CD4-positive, alpha-beta T cell treated with Interleukin-1 beta for 1 hour (primary cell): Measurements from ENCODE around the gene CDK14.

ENCODE experiments used
- DNase-seq, 2 donors: peaks; one replicate each; pipeline ENCODE4 v3.0.0-alpha.2; 2020 to 2022

The CDK14 gene

DNA sequence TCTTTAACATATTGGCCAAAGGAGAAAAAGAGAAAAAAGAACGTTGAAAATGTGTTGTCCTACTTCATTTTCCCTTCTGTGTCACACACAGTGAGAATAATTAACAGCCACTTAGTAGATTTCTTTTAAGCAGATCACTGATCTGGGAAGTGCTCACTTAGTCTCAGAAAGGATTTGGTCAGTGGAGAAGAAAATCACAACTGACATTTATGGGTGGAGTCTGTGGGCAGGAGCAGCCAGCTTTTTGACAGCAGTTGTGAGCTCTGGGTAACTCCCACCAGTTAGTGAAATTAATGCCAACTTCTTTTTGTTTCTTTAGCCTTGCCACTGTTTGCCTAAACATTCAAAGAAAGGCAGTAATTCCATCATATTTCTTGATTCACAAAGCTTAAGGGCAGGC, 49.7 kb downstream of the CDK14 start:
- DNase-seq, result no peak

DNA sequence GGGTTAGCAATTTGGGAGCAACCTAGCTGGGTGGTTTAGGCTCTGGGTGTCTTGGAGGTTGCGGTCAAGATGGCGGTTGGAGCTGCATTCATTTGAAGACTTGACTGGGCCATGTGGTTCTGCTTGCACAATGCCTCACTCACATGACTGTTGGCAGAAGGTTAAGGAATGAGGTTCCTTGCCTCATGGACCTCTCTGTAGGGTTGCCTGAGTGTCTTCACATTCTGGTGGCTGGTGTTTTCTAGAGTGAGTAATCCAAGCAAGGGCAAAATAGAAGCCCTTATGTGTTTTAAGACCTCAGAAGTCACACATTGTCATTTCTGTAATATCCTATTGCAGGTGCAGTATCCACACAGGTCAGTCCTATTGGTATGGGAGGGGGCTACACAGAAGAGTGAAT, 52.0 kb downstream of the CDK14 start:
- DNase-seq, result no peak

DNA sequence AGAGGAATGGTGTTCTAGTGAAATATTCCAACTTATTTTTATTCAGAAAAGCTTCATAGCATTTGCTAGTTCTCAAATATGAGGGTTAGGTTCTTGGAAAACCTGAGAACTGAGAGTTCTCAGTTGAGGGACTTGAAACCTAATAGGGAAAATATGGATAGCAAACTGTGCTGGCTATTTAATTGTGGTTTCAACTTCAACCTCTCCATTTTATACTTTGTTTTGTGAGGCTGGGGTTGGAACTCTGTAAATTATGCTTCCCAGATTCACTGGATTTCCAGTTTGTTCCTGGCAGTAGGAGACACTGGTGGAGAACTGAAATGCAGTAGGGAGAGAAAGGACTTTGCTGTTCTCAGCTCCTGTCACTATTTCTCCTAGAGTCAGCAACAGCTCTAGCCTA, 52.7 kb downstream of the CDK14 start:
- DNase-seq, result no peak

DNA sequence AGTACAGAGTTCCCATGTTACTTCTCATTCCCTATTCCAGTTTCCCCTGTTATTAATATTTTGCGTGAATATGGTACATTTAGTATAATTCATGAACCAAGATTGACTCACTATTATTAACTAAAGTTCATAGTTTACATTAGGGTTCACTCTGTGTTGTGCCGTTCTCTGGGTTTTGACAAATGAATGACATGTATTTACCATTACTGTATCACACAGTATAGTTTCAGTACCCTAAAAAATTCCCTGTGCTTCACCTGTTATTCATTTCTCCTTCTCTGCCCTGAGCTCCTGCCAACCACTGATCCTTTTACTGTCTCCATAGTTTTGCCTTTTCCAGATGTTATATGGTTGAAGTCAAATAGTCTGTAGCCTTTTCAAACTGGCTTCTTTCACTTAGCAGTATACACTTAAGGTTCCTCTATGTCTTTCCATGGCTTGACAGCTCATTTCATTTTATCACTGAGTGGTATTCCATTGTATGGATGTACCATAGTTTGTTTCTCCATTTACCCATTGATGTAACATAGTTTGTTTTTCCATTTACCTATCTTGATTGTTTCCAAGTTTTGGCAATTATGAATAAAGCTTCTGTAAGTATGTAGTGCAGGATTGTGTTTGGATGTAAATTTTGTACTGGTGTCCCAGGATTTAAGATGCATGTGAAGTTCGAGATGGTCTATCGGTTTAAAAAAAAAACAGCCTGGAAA, 58.8 kb downstream of the CDK14 start:
- no peak for DNase-seq

DNA sequence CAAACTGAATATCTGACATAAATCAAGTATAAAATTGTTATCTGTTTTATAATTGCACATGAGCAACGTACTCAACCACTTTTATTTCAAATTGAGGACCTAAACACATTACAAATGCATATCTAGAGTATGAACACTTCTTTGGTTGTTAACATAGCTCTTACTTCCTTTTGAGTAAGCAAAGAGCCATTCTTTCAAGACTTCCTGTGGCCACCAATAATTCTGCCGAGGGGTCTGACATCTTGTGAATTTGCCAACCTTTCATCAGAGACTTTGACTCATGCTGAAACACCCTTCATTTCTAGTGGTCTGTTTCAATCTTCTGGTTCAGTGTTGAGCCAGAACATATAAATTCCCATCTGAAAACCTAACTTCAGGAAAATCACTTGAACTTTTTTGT, 59.4 kb downstream of the CDK14 start:
- DNase-seq, result no peak

DNA sequence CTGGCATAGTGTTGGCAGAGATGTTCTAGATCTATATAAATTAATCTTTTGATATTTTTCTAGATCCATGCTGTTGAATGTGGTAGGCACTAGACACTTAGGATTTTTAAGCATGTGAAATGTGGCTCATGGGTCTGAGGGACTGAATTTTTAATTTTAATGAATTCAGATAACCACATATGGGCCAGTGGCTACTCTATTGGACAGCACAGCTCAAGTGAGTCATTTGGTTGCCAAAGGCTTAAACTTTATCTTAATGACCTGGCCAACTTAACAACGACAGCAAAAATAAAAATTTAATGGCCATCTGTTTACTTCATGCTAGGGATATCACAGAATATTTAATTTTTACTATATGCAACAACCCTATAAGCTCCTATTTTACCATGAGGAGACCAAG, 61.4 kb downstream of the CDK14 start:
- DNase-seq, result no peak

DNA sequence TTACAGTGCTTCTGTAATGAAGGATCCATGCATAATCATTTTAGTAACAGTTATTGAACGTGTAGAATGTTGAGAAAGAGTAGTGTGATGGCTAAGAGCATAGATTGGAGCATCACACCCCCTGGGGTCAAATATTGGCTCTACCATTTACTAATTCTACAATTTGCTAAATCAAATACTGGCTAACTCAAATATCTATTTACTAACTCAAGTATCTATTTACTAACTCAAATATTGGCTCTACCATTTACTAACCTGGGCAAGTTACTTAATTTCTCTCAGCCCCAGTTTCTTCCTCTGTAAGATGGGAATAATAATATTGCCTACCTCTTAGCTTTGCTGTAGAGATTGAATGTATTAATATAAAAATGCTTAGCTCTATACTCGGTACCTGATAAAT, 64.0 kb downstream of the CDK14 start:
- no peak for DNase-seq

DNA sequence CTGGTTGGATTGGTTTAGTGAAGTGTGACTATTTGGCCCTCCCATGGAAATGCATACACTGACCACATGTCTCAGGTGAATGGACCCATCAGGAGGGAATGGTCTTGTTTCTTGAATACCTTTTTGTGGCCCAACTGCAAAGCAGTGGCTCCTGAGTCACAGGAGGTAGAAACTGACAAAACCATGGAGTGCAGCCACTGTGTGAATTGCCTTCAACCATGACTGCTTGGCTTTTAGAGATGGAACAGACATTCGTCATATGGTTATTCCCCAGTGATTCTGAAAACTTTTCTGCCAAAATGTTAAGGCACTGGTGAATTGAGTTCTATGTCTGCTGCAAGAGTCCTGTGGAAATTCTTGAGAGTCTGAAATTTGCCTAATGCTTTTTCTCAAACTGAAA, 64.7 kb downstream of the CDK14 start:
- DNase-seq, result no peak

DNA sequence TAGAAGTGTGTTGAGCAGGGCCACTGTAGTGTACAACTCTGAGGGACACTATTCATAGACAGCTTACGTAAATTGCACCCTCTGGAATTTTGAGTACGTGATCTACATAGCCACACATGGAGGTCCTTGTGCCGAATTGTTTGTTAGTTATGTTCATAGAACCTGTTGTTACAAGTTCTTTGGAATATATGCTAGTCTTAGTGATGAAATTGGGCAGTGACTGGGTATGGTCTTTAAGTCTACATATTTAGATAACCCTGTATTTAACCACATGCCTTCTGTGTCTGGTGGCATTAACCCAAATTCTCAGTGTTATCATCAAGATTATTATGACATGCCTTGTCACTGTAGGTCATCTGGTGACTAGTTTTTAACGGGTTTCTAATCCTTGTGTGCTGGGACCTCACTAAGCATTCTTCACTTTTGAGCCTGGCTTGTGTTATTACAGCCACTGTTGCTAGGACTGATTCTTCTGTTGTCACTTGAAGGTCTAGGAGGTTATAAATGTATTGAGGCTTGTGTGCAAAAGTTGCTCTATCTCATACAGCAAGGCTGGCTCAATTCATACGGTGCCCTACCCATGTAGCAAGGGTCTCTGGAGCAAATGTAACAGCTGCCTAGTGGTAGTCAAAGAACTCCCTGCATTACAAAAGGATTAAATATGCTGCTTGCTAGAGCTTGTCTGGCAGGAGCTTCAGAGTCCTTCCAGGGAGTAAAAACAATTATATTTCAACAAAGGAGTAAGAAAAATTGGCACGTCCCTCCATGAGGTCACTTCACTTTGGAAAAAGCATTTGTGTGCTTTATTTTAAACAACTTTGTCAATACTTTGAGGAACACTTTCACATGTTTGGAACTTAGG, 65.4 kb downstream of the CDK14 start:
- DNase-seq, result no peak

DNA sequence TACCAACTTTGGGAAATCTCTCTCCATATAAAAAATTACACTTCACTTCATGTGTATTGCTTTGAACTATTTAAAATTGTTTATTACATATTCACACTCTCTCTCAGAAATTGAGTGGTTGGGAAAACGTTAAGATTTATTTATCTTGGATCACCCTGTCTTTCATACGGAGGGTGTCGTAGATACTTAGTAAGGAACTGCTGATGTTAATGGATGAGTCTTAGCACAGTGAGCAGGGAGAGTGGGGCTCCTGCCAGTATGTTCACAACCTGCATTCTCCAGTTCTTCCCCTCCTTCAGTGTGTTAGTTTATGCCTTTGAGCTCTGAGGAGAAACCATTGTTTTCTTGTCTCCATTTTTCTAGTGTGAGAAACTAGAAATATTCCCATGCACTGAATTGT, 67.1 kb downstream of the CDK14 start:
- DNase-seq, result no peak

DNA sequence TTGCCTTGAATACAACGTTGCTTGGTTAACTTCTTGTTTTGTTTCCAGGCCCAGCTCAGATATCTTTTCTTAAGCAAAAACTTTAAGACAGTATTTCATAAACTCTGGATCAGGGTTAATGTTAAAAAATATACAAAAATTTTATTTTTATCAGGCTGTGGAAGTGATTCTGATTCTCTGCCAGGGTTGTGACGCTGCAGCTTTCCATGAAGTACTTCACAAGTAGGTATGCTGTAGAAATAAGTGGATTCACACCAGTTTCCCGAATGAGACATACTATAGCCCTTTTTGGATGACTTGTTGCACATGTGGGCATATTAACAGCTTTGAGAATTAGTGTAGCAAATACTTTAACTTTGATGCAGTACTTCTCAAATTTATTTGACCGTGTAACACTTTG, 70.1 kb downstream of the CDK14 start:
- DNase-seq, result no peak

DNA sequence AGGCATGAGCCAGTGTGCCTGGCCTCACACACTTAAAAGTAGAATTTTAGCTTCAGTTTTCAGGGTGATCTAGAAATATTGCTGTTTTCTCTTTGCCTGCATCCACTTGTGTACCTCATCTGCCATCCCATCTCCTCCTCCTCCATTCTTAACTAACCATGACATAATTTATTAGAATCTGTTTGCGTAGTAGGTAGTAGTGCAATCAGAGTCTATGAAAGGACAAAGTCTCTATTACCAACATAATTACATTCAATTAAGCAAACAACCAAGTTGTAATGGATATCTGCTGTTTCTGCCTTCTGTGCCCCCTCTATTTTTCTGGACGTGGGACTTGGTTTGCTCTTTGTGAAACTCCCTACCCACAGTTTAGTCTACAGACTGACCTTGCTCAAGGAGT, 72.9 kb downstream of the CDK14 start:
- no peak for DNase-seq

DNA sequence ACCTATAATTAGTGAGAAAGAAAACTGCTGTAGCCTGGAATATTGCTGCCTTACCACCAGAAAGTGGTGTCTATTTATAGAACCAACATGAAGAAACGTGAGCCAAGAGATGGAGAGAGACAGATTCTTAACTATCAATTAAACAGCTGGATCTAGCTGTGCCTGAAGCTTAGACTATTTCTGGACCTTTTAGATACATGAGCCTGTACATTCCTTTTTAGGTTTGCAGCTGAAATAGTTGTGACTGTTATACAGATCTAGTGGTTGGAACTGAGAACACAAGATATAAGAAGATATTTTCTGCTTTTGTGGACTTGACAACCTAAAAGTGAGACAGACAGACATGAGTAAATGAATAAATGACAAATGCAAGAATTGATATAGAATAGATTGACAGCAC, 73.4 kb downstream of the CDK14 start:
- DNase-seq, result no peak

DNA sequence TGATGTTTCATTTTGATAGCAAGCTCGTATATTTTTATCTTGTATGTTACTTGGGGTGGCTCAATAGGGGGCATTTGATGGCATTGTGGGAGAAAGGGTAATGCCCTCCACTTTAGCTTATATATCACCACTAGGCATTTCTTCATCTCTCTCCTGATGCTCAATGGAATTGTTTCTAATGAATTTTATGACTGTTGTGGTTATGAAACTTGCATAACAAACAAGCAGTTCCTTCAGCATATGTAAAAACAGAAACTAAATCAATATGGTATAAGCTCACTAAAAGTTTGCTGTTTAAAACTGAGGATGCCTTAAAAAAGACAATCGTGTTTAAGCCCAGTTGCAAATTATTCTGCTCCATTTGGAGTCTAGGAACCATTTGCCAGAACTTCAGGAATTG, 75.5 kb downstream of the CDK14 start:
- DNase-seq, result no peak

DNA sequence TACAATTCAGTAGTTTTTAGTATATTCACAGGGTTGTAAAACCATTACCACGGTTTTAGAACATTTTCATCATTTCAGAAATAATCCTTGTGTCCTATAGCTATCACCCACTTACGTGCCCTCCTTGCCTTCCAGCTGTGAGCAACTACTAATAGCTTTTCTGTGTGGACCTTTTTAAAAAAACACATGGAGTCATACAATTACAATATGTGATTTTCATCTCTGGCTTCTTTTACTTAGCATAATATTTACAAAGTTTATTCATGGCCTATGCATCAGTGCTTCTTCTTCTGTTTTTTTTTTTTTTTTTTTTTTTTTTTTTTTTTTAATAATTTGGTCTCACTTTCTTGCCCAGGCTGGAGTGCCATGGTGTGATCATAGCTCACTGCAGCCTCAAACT, 76.1 kb downstream of the CDK14 start:
- DNase-seq, result no peak

DNA sequence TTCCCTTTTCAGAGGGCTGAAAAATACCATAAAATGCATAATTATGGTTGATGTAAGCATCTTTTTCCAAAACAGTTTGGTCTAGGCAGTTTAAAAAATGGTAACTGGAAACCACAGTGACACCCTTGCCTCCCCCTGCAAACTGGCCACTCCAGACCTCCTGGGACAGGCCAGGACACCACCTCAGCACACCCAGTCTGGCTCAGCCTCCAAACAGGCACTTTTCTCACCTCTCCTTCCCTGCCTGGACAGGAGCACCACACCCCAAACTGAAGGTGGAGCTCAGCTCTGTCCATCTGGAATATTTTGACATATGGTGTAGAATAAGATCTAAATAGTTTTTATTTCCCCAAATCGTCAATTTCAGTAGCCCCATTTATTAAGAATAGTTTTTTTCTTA, 78.5 kb downstream of the CDK14 start:
- DNase-seq, result no peak

DNA sequence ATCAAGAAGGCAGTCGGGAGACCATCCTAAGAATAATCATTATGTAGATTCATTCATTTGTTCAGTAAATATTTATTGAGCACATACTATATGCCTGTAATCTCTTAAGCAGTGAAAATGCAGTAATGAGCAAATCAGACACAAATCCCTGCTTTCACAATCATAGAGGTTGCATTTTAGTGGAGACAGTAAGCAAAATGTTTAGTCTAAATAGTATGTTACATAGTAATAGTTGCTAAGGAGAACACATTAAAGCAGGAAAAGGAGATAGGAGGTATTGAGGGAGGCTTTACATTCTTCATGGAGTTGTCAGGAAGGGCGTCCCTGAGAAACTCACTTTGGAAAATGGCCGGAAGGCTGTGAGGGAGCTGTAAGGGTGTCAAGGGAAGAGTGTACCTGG, 79.9 kb downstream of the CDK14 start:
- no peak for DNase-seq

DNA sequence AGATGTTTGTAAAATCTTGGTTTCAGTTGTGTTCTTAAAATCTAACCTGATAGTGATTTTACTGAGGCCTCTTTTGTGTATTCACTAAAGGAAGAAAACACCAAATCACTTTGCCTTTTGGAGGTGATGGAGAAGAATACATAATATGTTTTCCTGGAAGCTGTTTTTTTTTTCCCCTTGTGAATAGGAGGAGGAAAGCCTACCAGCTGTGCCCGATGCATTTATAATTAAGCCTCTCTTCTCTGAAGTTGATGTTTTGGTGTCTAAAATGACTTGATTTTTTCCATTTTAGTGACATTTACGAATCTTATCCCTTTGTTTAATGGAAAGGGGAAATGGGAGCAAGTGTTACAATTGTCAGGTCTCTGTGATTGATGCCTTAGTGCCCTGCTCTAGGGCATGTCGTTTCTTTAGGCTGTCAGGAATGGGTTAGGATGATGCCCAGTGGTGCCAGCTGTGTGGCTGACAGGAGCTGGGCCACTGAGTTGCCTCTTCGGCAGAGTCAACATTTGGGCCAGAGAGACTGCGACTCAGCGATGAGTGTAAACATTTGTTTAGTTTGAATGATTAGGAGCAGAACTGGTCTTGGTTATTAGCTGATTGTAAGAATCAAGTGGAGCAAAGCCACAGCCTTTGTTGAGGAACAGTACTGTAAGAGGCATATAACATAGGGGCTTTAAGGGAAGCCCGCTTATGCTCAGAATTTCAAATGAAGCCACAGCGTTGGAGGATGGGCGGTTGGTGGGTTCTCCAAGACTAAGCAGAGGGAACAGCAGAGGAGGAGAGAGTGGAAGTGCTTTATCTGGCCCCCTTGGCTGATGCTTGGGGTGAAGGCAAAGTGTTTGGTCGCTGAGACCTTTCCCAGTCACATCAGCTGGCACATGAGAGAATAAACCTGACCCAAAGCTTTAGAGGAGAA, 81.6 kb downstream of the CDK14 start:
- DNase-seq, result no peak

DNA sequence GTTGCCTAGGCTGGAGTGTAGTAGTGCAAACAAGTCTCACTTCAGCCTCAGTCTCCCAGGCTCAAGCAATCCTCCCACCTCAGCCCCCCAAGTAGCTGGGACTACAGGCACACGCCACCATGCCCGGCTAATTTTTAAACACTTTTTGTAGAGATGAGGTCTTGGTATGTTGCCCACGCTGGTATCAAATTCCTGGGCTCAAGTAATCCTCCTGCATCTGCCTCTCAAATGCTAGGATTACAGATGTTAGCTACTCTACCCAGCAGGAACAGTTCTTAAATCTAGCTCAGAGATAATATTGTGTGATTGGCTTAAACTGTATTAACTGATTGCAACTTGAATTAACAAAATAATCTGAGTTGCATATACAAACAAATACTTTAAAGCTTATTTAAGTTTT, 82.9 kb downstream of the CDK14 start:
- DNase-seq, result no peak

DNA sequence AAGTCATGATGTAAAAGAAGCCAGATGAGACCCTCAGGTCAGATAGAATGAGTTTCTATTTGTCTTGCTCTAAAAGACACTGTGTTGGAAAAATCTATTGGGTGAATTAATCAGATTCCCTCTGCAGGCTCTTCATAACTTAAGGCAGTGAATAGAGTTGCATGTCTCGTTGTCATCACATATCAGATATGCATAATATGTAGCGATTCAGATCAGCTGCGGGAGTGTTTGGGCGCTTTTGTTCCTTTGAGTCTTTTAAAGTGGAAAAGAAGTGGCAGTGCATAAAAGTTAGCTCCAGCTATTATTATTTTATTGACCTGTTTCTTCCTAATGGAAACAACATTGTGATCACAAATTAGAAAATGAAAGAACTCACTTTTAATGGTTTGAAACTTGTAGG, 84.4 kb downstream of the CDK14 start:
- no peak for DNase-seq

DNA sequence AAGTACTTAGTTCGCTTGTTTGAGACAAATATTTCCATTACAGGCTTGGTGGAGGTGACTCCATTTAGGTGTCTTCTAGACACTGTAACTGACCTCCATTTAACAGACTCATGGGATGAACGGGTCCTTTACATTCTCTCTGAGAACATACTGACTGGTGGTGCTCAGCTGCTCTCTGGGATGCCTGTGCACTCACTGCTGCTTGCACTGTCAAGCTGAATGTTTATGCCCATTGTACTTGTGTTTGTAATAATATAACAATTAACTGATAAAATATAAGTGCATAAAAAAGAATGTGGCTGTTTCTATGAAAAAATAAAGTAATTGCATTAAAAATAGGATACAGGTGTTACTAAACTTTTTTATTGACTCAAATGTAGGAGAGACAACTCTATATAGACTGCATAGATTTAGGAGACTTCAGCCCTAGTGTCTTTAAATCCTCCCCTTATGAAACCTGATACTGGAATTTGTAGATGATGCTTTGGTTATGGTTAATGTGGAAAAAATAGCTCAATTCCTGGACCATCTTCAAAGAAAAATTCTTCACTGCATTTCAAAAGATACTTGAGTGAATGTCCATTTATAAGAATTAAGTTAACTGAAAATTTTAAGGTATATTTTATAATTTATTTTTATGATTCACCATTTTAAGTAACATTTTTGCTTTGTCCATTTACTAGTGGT, 85.4 kb downstream of the CDK14 start:
- no peak for DNase-seq

DNA sequence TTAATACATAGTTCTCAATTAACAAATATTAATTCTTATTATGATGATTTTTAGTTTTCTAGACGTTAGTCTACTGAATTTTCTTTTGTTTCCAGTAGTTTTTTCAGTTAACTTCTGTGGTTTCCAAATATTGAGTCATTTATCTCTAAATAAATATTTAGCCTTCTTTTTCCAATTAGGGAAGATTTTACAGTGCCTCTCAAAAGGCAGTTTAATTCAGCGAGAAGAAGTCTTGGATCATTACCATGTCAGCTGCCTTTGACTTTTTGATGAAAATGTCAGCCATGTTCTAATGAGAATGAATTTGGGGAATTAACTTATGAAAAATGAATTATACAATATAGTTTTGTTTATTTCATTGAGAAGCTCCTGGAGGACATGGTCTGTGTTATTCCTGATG, 90.0 kb downstream of the CDK14 start:
- DNase-seq, result no peak

DNA sequence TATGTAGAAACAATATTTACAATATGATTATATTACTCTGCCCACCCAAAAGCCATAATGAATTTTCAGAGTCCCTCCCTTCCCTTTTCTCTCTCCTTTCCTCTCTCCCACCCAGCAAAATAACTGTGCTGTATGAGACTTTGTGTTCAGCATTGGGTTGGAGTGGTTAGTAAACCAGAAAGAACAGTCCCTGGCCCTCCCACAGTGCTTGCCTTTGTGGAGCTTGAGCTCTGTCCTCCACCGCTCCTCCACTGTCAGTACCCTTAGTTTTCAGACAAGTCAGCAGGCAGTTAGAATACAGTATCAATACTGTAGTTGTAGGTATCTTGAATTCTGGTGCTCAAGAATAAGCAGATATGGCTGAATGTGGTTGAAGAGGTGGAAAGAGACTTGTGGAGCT, 92.7 kb downstream of the CDK14 start:
- no peak for DNase-seq
